HUDEP-2 (cell line): ENCODE measurements around the gene SETSIP.
"Not testable (repeated sequence)": the region's sequence is repeated elsewhere in the genome, so short reads cannot be mapped to it uniquely, and the experiment has no call there.

Experiments
- DNase-seq, 76 experiments: peaks; one replicate each; lab custom pipeline; 2025; ENCODE audit not compliant: unreplicated experiment in 76 of 76; lab: John Stamatoyannopoulos, UW

SETSIP gene, protein sequence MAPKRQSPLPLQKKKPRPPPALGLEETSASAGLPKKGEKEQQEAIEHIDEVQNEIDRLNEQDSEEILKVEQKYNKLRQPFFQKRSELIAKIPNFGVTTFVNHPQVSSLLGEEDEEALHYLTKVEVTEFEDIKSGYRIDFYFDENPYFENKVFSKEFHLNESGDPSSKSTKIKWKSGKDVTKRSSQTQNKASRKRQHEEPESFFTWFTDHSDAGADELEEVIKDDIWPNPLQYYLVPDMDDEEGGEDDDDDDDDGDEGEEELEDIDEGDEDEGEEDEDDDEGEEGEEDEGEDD

DNA sequence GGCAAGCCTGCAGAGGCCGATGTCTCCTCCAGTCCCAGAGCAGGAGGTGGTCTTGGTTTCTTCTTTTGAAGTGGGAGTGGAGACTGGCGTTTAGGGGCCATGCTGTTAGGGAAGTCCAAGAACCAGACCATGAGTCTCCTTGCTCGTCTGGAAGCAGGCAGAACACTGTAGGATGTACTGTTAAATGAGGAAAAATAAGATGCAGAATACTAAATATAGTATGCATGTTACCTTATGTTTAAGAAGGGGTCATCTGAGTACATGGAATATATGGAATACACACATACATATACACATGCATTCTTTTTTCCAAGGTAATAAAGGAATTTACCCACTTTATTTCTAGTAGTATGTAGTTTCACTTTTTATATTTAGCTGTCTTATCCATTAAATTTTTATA, at the start of gene SETSIP:
Gene SETSIP, minus strand, starts transcription at position 101 of the 400 bp plus-strand sequence. Its CDS starts 0 bp downstream, at position 101.
- DNase-seq, result no peak

GRCh38 chr1:92123868-92124267, 48.7 kb upstream of the SETSIP start:
- DNase-seq, result no peak

DNA sequence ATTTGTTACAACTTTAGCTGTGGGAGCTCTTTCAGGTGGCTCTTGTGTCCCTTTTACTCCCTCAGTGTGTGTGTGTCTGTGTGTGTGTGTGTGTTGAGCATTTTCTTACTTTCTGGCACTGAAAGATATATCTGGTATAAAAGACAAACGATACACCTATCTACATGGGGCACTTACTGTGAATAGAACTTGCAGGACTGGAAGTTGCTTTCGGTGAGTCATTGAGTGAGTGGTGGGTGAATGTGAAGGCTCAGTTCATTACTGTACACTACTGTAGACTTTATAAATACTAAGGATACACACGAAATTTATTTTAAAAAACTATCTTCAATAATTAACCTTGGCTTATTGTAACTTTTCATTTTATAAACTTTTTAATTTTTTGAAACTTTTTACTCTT, 43.6 kb upstream of the SETSIP start:
- no peak for DNase-seq

GRCh38 chr1:92117526-92117925, 42.3 kb upstream of the SETSIP start:
- no peak for DNase-seq

GRCh38 chr1:92108631-92109030, 33.4 kb upstream of the SETSIP start:
- no peak for DNase-seq

DNA sequence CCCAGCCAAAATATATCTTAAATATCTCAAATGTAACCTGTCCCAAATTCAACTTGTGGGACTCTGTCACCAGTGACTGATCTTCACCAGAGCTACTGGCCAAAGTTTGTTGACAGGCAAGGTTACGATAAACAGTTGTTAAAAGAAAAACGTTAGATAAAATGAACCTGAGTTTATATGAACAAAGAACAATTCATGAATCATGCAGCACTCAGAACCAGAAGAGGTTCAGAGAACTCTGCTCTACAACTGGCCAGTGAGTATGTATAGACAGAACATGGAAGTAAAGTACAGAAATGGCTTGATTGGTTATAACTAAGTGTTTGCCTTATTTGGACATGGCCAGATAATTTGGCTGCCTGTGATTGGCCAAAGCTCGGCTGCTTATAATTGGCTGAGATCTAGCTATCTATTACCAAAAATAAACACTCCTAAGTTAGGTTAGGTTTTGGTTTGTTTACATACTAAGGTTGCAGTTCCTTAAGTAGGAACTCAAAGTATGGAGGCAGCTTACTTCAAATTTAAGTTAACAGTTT, 30.4 kb upstream of the SETSIP start:
- no peak for DNase-seq

- DNase-seq, result no peak
Observed at GRCh38 chr1:92096317-92096716, 21.1 kb upstream of the SETSIP start.

GRCh38 chr1:92095874-92096273, 20.7 kb upstream of the SETSIP start:
- DNase-seq, result no peak

DNA sequence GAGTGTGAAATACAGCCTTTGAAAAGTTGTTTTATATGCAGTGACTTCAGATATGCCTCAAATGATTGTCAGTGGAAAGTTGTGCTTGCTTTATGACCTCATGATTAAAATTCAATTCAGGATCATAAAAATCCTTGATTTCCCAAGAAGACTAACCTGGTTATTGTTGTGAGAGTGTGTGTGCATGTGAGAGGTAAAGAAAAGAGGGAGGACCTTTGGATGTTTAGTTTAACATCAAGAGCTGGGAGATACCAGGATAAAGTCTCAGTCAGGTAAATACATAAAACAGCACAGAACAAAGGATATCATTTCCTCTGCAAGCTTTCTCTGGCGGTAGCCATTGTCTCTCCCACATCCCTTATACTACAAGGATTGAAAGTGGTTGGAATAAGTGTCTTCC, 19.4 kb upstream of the SETSIP start:
- no peak for DNase-seq

- DNase-seq, result no peak
Observed at GRCh38 chr1:92094090-92094489, 18.9 kb upstream of the SETSIP start.

DNA sequence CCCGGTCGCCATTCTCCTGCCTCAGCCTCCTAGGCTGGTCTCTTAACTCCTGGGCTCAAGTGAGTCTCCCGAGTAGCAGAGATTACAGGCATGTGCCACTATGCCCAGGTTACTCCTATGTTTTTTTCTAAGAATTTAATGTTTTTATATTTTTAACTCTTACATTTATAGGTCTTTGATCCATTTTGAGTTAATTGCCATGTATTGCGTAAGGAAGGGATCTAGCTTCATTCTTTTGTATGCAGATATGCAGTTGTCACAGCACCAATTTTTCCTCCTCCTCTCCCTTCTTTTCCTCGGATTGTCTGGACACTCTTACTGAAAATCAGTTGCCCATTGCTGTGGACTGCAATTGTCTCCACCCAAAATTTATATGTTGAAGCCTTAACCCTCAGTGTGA, 16.4 kb upstream of the SETSIP start:
- DNase-seq, result no peak

- DNase-seq, result peak in 1 of 76 experiments; percentile 11
Observed at GRCh38 chr1:92087542-92087941, 12.3 kb upstream of the SETSIP start.

DNA sequence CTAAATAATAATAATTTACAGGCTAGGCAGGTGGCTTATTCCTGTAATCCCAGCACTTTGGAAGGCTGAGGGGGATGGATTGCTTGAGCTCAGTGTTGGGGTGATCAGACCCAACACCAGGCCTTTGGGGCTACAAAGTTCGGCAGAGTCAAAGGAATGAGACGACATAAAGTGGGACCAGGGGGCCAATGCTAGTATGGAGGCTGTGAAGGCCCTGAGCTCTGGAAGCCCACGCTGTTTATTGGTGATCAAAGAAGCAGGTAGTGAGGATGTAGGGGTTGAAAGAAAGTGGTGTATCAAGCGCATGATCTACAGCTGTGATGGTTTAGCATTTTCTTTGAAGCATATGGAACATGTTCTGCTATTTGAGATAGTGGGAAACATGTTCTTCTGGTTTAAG, 10.5 kb upstream of the SETSIP start:
- no peak for DNase-seq

DNA sequence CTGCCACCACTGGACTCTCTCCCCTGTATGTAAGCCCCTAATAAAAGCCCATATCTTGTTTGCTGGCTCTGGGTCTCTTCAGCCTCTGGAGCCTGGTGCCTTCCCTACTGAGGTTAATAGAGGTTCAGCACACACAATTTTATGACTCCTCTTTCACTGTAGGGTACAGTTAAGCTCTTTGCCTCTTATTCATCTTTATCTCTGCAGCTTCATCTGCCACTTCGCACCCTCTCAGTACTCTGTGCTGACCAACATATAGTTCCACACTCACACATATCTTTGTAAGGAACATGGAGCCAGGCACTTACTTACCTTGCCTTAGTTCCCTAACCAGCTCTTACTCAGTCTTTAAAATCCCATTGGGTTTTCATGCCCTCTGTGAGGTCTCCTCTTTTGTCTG, 9.4 kb upstream of the SETSIP start:
- peak in 12 of 76 experiments; percentile 2 to 79 (median 18) for DNase-seq

DNA sequence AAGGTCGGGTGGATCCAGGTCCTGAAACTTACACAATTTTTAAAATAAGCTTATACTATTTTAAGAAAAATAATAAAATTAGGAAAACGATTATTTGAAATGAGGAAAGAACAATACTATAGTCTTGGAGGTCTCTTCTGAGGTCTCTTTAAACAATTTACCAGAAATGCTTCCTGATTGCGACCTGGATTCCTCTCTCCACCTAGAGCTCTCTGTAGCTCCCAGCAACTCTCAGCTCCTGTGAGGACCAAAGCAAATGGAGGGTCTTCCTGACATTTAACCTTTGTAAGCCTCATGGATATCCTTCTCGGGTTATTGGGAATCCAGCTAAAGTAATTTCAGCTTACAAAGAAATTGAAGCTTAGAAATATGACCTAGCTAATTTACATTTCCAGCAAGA, 5.8 kb upstream of the SETSIP start:
- DNase-seq, result no peak

GRCh38 chr1:92080128-92080985, 5.1 kb upstream of the SETSIP start, which contains the start of gene BTBD8:
BTBD8 (plus strand) TSS chr1:92080345; CDS start chr1:92080572, 227 bp downstream.
- DNase-seq, result peak in 72 of 76 experiments; percentile 7 to 85 (median 64)

DNA sequence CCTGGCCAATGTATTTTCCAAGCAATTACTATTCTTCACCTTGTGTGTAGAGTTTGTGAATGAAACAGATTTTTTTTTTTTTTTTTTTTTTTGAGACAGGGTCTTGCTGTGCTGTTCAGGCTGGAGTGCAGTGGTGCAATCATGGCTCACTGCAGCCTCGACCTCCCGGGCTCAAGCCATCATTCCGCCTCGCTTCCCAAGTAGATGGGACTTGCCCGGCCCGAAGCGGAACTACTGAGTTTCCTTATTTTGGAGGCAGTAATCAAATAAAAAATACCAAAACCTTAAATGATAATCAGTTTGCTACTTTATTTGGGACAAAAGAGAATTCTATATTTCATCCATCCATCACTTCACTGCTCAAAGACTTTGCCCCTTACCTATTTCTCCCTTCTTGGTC, 4.2 kb upstream of the SETSIP start:
- no peak for DNase-seq

- not testable (repeated sequence) for DNase-seq
Observed at GRCh38 chr1:92078077-92078476, 2.9 kb upstream of the SETSIP start.

GRCh38 chr1:92076363-92076762, 1.2 kb upstream of the SETSIP start:
- DNase-seq, result no peak

GRCh38 chr1:92074446-92074845, 765 bp downstream of the SETSIP start:
- DNase-seq, result not testable (repeated sequence)

DNA sequence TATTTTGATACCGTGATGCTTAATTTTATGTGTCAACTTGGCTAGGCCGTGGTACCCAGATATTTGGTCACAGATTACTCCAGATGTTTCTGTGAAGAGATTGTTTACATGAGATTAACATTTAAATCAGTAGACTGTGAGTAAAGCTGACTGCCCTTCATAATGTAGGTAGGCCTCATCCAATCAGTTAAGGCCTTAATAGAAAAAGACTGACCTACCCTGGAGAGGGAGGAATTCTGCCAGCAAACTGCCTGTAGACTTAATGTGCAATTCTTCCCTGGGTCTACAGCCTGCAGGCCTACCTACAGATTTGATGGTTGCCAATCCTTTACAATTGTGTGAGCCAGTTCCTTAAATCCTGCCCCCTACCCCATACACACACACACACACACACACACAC, 4.3 kb downstream of the SETSIP start:
- DNase-seq, result no peak

GRCh38 chr1:92066321-92066720, 8.9 kb downstream of the SETSIP start:
- DNase-seq, result no peak
